NCI-H748 (cell line): ENCODE measurements around the gene RAB37.

Experiments
- DNase-seq: peaks from one replicate; lab custom pipeline; 2025; ENCODE audit not compliant: unreplicated experiment; lab: John Stamatoyannopoulos, UW

RAB37 gene

DNA sequence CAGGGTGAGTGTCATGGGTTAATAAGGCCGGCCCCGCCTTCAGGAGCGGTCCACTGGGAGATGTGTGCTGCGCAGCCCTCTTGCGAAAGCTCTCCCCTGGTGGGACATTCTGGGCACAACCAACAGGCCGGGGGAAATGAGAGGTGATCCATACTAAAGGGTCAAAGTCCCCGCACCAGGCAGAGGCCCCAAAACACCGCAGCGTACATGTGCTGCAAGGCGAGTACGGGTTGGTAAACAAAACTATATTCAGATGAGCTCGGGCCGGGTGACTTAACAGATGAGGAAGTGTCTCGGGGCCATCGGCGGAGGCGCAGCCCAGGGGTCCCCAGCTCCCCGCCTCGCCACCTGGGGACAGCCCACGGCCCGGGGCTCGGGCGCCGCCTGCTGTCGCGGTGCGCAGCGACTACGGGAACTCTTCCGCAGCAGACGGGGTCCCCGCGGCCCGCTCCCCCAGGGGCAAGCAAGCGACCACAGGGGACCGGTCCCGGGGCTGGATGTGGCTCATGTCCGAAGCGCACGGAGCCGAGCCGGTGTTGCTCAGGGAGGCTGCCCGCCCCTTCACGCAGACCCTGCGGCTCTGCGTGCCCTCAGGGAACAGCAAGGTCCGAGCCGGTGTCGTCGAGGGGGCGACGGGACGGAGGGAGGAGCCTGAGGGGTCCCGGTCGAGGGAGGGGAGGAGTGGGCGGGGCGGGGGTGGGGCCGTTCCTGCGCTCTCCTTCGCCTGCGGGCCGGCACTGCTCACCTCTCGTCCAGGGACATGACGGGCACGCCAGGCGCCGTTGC, at the start of gene RAB37:
RAB37 (plus strand) TSS at position 744 of the 786 bp plus-strand sequence; CDS start at position 761, 17 bp downstream.
- no peak for DNase-seq

- no peak for DNase-seq
These were observed 49.2 kb upstream of the RAB37 start for GRCh38 chr17:74687886-74688285.

DNA sequence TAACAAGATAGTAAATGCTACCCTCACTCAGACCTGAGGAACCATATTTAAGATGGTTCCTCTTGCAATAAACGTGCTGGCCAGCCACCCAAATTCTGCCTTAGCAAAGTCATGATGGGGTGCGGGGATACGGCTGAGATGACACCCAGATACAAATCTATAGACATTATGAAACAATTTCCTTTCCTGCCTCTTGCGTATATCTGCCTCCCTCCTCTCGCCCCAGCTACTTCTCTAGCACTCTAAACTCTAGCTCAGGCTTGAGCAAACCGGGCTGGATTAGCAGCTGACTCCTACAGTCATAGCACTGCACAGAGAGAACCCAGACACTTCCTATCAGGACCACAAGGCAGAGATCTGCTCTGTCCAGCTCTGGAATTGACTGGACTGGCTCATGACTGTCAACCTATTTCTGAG, 46.6 kb upstream of the RAB37 start:
- no peak for DNase-seq

DNA sequence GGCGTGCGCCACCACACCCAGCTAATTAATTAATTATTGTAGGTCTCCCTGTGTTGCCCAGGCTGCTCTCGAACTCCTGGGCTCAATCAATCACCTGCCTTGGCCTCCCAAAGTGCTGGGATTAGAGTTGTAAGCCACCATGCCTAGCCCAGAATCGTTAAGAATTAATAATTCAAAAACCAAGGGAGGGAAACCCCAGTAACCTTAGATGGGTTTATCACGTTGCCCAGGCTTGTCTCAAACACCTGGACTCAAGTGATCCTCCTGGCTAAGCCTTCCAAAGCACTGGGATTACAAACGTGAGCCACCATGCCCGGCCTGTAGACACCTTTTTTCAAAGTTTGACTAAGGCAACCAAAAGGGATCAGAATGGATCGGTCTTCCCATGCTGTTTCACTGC, 45.9 kb upstream of the RAB37 start:
- no peak for DNase-seq

DNA sequence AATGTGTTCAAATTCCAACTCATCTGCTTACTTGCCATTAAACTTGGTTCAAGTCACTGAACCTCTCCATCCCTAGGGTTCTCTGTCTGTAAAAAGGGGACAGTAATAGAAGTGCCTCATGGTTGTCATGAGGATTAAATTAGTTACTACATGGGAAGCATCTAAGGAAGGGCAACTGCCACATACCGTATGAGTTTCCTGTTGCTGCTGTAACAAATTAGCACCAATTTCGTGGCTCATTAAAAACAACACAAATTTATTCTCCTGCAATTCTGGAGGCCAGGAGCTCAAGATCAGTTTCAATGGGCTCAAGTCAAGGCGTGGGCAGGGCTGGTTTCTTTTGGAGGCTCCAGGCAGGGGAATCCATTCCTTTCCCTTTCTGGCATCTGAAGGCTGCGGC, 43.0 kb upstream of the RAB37 start:
- no peak for DNase-seq

DNA sequence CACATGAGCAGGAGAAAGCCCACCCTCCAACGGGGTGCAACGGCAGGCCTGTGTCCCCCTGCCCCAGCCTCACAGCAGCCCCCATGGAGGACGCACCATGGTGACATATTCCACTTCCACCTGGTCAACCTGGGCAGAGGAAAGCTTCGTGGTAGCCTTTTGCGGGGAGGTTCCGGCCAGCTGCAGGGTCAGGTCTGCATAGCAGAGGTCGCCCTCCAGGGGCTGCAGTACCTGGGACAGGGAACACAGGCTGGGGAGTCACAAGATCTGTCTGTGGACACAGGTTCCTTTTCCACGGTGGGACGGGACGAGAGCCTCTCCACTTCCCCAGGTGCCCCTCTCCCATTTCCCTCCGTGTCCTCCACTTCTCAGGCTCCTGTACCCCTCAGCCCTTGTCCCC, 41.4 kb upstream of the RAB37 start:
- no peak for DNase-seq

- DNase-seq: no peak
These were observed 39.5 kb upstream of the RAB37 start for GRCh38 chr17:74697515-74697914.

DNA sequence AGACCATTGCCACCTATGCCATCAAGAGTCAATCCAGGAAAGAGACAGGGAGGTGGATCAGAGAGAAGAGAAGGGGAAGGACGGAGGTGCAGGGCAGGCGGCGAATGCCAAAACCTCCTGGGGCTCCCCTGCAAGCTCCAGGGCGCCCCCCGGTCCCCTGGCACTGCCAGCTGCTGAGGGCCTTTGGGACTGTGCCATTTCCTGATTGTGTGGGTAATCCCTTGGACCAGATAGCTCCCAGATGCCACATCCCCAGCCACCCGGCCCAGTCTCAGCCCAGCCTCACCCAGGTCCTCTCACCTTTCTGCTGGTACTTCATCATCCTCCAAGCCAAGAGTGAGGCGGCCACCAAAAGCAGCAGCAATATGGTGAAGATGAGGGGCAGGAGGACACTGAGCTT, 39.0 kb upstream of the RAB37 start:
- no peak for DNase-seq

DNA sequence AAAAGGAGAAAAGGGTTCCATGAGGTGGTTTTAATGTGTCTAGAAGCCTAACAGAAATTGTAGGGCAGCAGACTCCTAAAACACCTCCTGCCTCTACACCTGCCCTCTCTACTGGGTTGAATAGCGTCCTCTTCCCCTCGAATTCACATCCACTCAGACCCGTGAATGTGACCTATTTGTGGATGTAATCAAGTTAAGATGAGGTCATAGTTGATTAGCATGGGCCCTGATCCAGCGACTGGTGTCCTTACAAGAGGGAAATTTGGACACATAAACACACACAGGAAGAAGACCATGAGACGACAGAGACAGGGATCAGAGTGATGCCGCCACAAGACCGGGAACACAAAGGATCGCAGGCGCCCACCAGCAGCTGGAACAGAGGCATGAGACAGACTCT, 37.8 kb upstream of the RAB37 start:
- peak; percentile 8 for DNase-seq

DNA sequence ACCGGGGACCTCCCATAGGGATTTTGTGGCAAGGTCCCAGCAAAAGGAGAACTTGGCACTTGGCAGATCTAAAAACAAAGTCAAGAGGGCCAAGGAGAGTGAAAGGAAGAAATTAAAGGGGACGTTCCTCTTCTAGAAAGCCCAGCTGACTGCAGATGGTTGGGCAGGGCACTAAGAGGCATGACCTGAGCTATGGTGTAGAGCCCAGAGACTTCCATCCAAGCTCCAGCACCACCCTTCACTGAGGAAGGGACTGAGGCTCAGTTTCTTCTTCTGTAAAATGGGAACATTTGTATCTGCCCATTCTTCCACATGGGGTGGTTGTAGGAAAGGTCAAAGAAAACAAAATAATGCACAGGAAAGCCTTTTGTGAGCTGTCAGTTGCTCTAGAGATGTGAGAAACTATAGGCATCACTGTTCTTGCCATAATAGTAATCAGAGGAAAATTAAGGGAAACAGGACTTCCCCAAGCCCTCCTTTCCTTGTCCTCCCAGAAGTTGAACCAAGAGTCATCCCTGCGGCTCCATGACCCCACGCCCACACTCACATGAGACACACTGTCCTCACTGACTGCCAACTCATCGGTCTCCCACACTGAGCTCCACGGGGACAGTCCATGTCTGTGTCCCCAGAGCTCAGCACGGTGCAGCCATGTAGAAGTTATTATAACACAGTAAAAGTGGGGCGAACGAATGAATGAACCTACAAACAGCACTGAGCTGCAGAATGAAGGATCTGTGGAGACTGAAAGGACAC, 34.8 kb upstream of the RAB37 start:
- DNase-seq: no peak

DNA sequence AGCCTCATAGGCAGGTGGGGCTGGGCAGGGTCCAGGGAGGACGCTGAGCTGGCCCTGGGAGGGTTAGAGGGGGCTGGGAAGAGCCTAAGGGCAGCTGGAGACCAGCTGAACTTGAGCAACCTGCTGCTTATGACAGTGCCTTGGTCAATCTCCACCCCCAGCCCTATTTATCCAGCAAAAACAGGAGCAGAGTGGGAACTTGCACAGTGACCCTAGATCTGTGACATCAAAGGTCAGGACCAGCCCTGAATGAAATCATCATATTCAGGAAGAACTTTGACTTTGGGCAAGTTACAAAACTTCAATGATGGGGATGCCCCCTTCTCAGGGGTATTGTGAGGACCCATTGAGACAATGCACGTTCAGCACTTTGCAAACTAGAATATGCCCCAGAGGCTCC, 33.7 kb upstream of the RAB37 start:
- no peak for DNase-seq

GRCh38 chr17:74704544-74704943, 32.5 kb upstream of the RAB37 start:
- DNase-seq: no peak

DNA sequence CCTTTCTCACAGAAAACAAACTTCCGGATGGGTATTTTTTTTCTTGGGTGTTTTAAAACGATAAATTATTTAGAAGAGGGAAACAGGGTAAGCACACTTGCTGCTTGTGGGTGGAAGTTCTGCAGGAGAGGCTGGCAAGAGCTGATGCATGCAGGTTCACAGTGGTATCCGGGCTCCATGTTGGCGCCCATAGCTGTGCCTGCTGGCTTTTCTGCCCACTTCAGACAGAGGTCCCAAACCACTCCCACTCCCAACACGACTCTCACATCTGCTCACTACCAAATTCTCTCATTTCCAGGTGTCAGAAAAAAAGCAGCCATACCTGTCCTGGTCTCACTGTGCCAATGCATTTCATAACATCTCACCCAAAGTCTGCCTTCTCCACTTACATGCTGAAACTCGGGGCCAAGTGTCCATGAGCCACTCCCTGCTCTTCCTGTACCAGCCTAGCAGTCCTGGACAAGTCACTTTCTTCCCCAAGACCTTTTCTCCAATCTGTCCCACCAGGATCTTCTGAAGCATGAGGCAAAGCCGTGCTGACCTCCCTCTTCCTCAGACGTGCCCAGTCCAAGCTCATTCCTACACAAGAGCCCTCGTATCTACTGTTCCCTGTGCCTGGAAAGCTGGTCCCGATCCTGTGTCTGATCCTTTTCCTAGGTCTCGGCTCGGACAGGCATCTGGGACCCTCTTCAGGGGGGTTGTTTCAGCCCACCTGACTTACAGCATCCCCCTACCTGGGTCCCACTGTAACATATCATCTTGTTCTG, 25.8 kb upstream of the RAB37 start:
- DNase-seq: no peak

DNA sequence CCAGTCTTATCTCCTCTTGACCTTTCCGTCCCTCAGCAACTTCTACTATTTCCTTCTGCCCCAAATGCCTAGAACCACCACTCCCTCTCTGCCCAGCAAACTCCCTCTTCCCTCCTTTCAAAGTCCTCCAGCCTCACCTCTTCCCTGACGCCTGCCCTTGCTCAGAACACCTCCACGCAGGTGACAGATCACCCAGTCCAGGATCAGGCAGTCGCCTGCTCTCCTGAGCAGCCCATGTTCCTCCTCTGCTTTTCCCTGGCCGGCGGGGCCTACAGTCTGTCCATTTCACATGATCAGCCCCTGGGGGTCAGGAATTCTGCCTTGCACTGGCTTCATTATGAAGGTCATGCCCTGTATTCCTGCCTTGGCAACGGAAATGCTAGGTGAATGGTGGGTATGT, 24.8 kb upstream of the RAB37 start:
- no peak for DNase-seq

- no peak for DNase-seq
These were observed 24.3 kb upstream of the RAB37 start, which contains the start of gene CD300LF for GRCh38 chr17:74712756-74713155. CD300LF (minus strand) TSS chr17:74712923; CDS start chr17:74712866, 57 bp downstream.

- DNase-seq: no peak
These were observed 23.8 kb upstream of the RAB37 start for GRCh38 chr17:74713171-74713755.

GRCh38 chr17:74715144-74715543, 21.9 kb upstream of the RAB37 start:
- no peak for DNase-seq

DNA sequence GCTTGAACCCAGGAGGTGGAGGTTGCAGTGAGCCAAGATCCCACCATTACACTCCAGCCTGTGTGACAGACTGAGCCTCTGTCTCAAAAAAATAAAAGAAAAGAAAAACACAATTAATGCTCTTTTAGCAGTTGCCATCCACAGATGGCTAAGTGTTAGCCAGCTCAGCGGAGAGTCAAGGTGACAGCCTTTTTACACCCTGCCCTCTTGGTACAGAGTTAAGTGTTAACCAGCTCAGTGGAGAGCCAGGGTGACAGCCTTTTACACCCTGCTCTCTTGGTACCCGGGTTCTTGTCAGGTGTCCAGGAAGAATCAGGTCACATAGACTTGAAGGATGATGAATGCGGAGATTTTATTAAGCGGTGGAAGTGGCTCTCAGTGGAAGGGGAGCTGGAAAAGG, 16.6 kb upstream of the RAB37 start:
- no peak for DNase-seq

DNA sequence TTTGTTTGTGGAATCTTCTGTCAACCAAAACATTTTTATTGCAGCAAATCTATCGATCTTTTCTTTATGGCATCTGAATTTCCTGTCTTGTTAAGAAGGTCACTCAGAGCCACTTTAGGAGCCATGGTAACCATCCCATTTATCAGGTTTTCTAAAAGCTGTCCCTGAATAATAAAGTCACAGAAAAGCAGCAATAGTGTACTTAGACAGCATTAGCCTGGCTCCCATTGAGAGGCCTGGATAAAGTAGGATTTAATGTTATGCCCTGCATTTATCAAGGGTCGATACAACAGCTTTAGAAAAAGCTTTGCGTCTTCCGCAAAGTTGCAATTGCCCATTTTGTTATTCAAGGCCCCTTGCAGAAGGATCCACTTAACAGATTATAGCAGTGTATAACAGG, 14.3 kb upstream of the RAB37 start:
- no peak for DNase-seq

GRCh38 chr17:74723891-74724290, 13.2 kb upstream of the RAB37 start:
- DNase-seq: no peak

DNA sequence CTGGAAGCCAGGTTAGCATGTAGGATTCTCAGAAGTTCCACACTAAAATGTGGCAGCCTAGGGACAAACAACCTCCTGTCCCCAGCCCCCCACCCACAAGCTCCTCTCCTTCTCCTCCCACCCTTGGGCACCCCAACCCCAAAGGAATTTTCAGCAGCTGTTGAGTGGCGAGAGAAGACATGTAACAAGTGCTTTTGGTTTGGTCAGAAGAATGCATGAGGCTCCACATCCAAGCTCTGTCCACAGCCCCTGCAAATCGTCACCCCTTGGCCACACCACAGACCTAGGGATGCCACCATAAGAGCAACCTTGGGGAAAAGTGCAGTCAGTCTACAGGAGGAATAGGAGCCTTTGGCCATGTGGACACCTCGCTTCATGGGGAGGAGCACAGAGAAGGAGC, 11.9 kb upstream of the RAB37 start:
- no peak for DNase-seq
